HG03558 (cell line): ENCODE results near the gene S100A5.
"Not testable (repeated sequence)": the region's sequence is repeated elsewhere in the genome, so short reads cannot be mapped to it uniquely, and the experiment has no call there.

Experiments used
- ATAC-seq: cut with Tn5 transposase; IDR thresholded peaks from one replicate; pipeline ENCODE4 v1.9.1; 2021; ENCODE audit warnings: moderate number of reproducible peaks; ENCODE audit not compliant: unreplicated experiment; ENCODE audit errors: extremely low read depth

S100A5 gene

DNA sequence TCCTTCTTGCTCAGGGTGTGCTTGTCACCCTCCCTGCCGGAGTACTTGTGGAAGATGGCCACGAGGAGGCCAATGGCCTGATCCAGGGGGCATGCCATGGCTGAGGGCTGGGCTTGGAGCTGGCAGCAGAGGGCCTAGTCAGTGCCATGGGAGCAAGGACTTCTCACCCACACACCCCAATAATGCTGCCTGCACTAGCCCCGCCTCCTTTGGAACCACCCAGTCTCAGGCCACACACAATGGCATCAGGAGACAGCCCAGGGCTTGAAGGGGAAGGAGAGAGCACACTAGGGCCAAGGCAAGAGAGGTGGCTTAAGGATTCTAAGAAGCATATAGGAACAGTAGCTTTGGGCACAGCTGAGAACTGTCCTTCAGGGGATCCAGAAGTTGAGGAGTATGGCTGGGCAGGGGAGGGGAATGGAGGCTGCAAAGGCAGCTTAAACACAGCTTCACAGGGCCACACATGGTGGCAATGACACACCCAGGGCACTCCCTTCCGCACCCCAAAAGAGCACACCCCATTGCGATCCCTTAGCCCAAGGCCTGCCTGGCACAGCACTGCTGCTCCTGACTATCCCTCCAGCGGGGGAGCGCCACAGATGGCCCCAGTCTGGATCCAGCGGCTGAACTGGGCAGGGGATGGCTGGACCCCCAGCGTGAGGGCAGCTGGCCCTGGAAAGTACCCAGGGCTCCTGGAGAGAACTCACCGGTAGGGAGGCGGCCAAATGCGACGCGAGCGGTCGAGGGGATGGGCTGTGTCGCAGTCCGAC, 5.3 kb downstream of the S100A5 start, which contains the start of gene S100A6:
TSS of gene S100A6 (minus strand) at position 750 of the 770 bp plus-strand sequence. CDS start at position 98, 652 bp downstream.
- no peak for ATAC-seq

DNA sequence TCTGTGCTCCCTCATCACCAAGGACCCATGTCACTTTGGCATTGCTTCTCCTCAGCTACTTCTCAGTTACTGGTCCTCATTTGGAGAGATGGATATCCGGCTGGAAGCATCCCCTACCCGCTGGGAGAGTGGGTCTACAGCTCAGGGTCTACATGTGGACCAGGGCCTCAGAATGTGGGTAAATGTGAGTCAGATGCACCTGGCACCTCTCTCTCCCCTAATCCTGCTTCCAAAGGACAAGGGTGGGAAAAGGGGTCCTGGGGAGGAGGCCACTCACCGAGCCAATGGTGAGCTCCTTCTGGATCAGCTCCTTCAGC, 5.9 kb downstream of the S100A5 start:
- ATAC-seq: no peak

DNA sequence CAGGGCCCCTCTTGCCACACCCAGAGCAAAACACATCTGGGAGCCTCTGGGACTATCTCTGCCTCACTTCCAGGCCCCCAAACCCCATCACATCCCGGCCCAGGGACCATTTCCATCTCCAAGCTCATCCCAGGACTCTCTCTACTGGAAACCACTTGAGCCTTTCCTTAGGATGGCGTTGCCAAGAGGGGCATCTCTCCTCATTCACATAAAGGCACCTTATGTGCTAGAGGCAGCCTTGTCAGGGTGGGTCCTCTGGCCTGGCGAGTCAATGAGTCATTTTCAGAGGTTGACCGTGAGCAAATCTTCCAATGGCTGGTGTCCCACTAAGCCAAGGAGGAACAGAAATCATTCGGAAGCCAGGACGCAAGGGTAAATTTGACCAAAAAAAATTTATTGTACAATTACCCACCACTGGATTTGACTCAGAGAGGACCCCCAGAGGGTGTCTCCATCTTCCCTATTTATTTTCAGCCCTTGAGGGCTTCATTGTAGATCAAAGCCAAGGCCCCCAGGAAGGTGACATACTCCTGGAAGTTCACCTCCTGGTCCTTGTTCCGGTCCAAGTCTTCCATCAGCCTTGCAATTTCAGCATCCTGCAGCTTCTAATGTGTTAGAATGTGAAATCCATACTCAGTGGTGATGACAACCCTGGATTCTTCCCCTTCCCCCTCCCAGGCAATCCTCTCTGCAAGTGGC, 6.4 kb downstream of the S100A5 start:
- no peak for ATAC-seq

- ATAC-seq: no peak
Observed at GRCh38 chr1:153533689-153534201, 7.0 kb downstream of the S100A5 start.

GRCh38 chr1:153532769-153533599, 7.8 kb downstream of the S100A5 start:
- no peak for ATAC-seq

DNA sequence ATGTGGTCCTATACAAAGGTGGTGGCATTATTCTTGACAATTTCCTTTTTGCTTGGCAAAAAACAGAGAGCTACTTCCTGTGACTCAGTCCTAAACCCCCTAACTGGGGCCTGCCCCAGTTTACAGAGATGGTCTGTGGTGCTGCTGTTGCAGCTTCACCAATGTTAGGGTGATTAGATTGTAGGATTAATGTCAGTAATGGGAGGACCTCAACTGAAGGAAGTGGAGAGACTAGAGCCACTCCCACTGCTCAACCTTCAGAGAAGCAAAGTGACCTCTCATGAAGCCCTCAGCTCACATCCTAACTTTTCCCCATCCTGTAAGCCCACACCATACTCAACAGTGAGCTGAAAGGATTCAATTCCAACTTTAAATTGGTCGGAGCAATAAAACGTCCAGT, 8.6 kb downstream of the S100A5 start:
- ATAC-seq: no peak

GRCh38 chr1:153531638-153532037, 9.1 kb downstream of the S100A5 start:
- ATAC-seq: no peak

DNA sequence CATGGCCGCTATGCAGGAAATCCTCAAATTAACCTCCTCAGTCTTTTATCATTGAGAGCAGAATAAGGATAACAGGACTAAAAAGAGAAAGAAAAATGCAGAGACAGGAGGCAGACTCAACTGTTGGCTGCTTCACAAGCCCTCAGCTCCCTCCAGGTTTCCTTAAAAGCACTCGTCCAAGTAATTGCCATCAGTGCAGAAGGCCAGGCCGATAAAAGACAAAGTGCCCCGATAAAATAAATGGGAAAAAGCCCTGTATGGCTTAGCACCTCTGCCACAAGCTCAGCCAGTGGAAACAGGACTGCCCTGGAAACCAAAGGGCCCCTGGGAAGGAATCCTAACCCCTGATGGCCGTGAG, 13.1 kb downstream of the S100A5 start:
- ATAC-seq: no peak

- ATAC-seq: no peak
Observed at GRCh38 chr1:153527023-153527682, 13.6 kb downstream of the S100A5 start.

- no peak for ATAC-seq
Observed at GRCh38 chr1:153526132-153526543, 14.6 kb downstream of the S100A5 start.

- ATAC-seq: no peak
Observed at GRCh38 chr1:153525088-153525728, 15.5 kb downstream of the S100A5 start.

DNA sequence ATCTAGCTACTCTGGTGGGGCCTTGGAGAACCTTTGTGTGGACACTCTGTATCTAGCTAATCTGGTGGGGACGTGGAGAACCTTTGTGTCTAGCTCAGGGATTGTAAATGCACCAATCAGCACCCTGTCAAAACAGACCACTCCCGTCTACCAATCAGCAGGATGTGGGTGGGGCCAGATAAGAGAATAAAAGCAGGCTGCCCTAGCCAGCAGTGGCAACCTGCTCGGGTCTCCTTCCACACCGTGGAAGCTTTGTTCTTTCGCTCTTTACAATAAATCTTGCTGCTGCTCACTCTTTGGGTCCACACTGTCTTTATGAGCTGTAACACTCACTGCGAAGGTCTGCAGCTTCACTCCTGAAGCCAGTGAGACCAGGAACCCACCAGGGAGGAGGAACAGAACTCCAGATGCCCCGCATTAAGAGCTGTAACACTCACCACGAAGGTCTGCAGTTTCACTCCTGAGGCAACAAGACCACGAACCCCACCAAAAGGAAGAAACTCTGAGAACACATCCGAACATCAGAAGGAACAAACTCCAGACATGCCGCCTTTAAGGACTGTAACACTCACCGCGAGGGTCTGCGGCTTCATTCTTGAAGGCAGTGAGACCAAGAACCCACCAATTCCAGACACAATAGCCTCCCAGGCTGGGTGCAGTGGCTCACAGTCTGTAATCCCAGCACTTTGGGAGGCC, 18.2 kb downstream of the S100A5 start:
- not testable (repeated sequence) for ATAC-seq

GRCh38 chr1:153521808-153522207, 18.9 kb downstream of the S100A5 start:
- ATAC-seq: not testable (repeated sequence)

DNA sequence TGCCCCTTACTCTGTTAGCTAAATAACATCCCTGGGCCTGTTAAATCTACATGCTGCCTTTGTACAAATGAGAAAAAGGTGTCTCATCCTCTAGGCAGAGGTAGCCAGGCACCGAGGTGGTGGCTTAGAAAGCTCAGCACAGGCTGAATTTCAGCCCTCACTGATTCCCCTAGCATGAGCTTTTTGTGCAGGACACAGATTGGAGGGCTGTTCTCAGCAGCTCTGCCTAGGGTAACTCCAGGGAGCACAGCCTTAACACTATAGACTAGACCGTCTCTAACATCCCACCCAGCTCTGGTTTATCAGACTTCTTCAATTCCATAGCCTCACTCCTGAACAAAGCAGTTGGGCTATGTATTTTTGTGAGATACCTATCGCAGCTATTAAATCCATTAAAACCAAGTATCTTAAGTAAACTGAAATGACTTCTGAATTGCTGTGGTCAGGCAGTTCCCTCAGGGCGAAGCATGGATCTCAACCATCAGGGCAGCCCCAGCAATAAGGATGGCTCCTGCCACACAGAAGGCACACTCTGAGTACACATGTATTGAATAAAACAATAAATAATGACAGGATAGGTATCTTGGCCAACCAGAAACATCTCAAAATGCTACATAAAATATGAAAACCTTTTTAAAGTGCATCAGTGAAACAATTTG, 19.8 kb downstream of the S100A5 start:
- no peak for ATAC-seq

DNA sequence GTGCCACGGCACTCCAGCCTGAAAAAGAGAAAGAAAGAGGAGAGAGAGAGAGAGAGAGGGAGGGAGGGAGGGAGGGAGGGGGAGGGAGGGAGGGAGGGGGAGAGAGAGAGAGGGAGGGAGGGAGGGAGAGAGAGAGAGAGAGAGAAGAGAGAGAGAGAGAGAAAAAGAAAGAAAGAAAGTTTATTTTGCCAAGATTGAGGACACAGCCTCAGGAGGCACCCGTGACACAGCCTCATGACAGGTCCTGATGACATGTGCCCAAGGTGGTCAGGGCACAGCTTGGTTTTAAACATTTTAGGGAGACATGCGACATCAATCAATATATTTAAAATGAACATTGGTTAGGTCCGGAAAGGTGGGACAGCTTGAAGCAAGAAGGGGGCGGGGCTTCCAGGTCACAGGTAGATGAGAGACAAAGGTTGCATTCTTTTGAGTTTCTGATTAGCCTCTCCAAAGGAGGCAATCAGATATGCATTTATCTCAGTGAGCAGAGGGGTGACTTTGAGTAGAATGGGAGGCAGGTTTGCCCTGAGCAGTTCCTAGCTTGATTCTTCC, 20.5 kb downstream of the S100A5 start:
- not testable (repeated sequence) for ATAC-seq

DNA sequence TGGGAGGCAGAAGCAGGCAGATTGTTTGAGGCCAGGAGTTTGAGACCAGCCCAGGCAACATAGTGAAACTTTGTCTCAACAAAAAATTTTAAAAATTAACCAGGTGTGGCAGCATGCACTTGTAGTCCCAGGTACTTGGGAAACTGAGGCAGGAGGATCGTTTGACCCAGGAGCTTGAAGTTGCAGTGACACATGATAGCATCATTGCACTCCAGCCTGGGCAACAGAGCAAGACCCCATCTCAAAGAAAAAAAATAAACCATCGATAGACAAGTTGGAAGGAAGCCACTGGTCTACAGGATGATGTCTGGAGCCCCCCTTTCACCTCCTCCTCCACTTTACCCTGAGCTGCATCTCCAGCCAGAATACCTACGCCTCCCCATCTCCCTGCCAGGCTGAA, 21.5 kb downstream of the S100A5 start:
- ATAC-seq: no peak

GRCh38 chr1:153515504-153516394, 25.0 kb downstream of the S100A5 start:
- no peak for ATAC-seq
